Activated naive CD4-positive, alpha-beta T cell treated with Interleukin-2 at 50 U/mL for 16 hours (primary cell): ENCODE data around the gene RHBDD3.
"Not testable (repeated sequence)": the region's sequence is repeated elsewhere in the genome, so short reads cannot be mapped to it uniquely, and the experiment has no call there.

Experiments used
- DNase-seq: peaks from one replicate; pipeline ENCODE4 v3.0.0-alpha.2; 2020

The RHBDD3 gene

GRCh38 chr22:29269230-29269604 lies 1.4 kb upstream of the RHBDD3 start:
- no peak for DNase-seq

- DNase-seq: peak; percentile 59
Observed at GRCh38 chr22:29268511-29269229, 889 bp upstream of the RHBDD3 start.

GRCh38 chr22:29267462-29267857 lies 321 bp downstream of the RHBDD3 start:
- DNase-seq: no peak

- DNase-seq: no peak
Observed at GRCh38 chr22:29266564-29267461, 968 bp downstream of the RHBDD3 start.

- no peak for DNase-seq
Observed at GRCh38 chr22:29265929-29266328, 1.9 kb downstream of the RHBDD3 start.

GRCh38 chr22:29265305-29265704 lies 2.5 kb downstream of the RHBDD3 start:
- DNase-seq: no peak

GRCh38 chr22:29263791-29264276 lies 3.9 kb downstream of the RHBDD3 start:
- no peak for DNase-seq

GRCh38 chr22:29260601-29261315 lies 7.0 kb downstream of the RHBDD3 start:
- DNase-seq: no peak

- no peak for DNase-seq
Observed at GRCh38 chr22:29260031-29260560, 7.7 kb downstream of the RHBDD3 start.

GRCh38 chr22:29259253-29259899 lies 8.4 kb downstream of the RHBDD3 start:
- DNase-seq: no peak

GRCh38 chr22:29258407-29259252 lies 9.2 kb downstream of the RHBDD3 start:
- DNase-seq: no peak

GRCh38 chr22:29257751-29258181 lies 10.0 kb downstream of the RHBDD3 start:
- DNase-seq: no peak

- no peak for DNase-seq
Observed at GRCh38 chr22:29256606-29257325, 11.0 kb downstream of the RHBDD3 start.

- no peak for DNase-seq
Observed at GRCh38 chr22:29255064-29255621, 12.6 kb downstream of the RHBDD3 start.

GRCh38 chr22:29254286-29254660 lies 13.5 kb downstream of the RHBDD3 start:
- DNase-seq: no peak

- no peak for DNase-seq
Observed at GRCh38 chr22:29253561-29254285, 14.1 kb downstream of the RHBDD3 start.

GRCh38 chr22:29251981-29252911 lies 15.5 kb downstream of the RHBDD3 start:
- no peak for DNase-seq

- DNase-seq: no peak
Observed at GRCh38 chr22:29251265-29251664, 16.5 kb downstream of the RHBDD3 start.

- not testable (repeated sequence) for DNase-seq
Observed at GRCh38 chr22:29247891-29248290, 19.9 kb downstream of the RHBDD3 start.
